ENCODE results near the gene CSTPP1.

- TF ChIP-seq CTCF (optimal IDR thresholded peaks at IDR 0.05 in 1 of 3, IDR thresholded peaks at IDR 0.05 in 1 of 3, conservative IDR thresholded peaks at IDR 0.05 in 1 of 3; ENCODE audit: extremely low read depth in 1 of 3, insufficient read depth in 2 of 3, low read length in 3 of 3) (no peak), EZH2 (IDR thresholded peaks at IDR 0.05; ENCODE audit: low read length) (no peak)
Observed at GRCh38 chr11:46892109-46892508, 44.5 kb upstream of the CSTPP1 start.
